AG04449 (cell line): ENCODE results near the gene PDSS2.

Experiments
- CTCF ChIA-PET: fragments of 350-600 bp; formaldehyde crosslinking; extraction: SDS; loops from one replicate; lab custom pipeline; 2021; ENCODE audit warnings: antibody characterized with exemption; lab: Yijun Ruan, JAX
- POLR2A ChIA-PET: fragments of 400-600, 350-600 bp; formaldehyde crosslinking; extraction: SDS; loops from one replicate; lab custom pipeline; 2020; ENCODE audit warnings: antibody characterized with exemption, inconsistent platforms; lab: Yijun Ruan, JAX
- DNase-seq: peaks from one replicate; pipeline ENCODE4 v3.0.0-alpha.2; 2010; ENCODE audit warnings: low read depth, low spot score
- H3K4me3 ChIP-seq: 2 replicates; pipeline ENCODE4 v1.5.1; 2011; ENCODE audit warnings: low read depth, mild to moderate bottlenecking, control low read depth, low read length
- TF ChIP-seq, protein P1 (sequence below): IDR thresholded peaks from one replicate; pipeline ENCODE4 v1.5.1; 2011; ENCODE audit warnings: mild to moderate bottlenecking, moderate library complexity, low read length, control low read depth, inconsistent platforms; ENCODE audit not compliant: insufficient read depth; ENCODE audit errors: missing control alignments

The PDSS2 gene

DNA sequence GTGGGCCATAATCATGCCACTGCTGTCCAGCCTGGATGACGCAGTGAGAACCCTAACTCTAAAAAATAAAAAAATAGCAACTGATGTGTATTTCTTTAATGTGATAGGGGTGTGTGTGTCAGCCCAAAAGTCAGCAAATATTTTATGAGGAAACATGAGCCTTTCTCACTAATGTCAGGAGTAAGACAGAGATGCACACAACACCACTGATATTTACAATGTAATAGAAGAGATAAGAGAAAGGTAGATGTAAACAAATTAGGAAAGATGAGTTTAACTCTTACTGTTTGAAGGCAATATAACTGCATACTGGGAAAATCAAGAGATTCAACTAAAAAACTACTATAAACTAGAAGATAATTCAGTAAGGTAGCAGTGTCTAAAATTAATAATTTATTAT, 244.0 kb downstream of the PDSS2 start:
- DNase-seq = no peak
- POLR2A ChIA-PET = no interaction called here
- no peak overlapping the region for H3K4me3 ChIP-seq
- TF ChIP-seq, protein P1, sequence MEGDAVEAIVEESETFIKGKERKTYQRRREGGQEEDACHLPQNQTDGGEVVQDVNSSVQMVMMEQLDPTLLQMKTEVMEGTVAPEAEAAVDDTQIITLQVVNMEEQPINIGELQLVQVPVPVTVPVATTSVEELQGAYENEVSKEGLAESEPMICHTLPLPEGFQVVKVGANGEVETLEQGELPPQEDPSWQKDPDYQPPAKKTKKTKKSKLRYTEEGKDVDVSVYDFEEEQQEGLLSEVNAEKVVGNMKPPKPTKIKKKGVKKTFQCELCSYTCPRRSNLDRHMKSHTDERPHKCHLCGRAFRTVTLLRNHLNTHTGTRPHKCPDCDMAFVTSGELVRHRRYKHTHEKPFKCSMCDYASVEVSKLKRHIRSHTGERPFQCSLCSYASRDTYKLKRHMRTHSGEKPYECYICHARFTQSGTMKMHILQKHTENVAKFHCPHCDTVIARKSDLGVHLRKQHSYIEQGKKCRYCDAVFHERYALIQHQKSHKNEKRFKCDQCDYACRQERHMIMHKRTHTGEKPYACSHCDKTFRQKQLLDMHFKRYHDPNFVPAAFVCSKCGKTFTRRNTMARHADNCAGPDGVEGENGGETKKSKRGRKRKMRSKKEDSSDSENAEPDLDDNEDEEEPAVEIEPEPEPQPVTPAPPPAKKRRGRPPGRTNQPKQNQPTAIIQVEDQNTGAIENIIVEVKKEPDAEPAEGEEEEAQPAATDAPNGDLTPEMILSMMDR = no peak
- CTCF ChIA-PET = no interaction called here

DNA sequence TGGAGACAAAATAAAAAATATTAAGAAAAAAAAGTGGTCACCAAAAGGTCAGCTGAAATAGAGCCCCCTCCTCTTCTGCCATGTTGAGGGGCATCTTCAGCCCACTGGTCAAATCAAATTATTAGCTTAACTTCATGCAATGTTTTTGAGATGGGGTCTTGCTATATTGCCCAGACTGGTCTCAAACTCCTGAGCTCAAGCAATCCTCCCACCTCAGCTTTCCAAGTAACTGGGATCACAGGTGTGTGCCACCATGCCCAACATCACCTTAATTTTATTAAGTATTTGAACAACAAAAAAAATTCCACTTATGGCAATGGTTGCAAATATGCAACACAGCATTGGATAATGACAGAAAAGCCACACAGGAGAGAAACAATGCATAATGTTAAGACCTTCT, 244.7 kb downstream of the PDSS2 start:
- H3K4me3 ChIP-seq = no peak overlapping the region
- no peak for DNase-seq
- ChIA-PET POLR2A (no interaction called here), CTCF (no interaction called here)
- TF ChIP-seq, protein P1 = no peak

DNA sequence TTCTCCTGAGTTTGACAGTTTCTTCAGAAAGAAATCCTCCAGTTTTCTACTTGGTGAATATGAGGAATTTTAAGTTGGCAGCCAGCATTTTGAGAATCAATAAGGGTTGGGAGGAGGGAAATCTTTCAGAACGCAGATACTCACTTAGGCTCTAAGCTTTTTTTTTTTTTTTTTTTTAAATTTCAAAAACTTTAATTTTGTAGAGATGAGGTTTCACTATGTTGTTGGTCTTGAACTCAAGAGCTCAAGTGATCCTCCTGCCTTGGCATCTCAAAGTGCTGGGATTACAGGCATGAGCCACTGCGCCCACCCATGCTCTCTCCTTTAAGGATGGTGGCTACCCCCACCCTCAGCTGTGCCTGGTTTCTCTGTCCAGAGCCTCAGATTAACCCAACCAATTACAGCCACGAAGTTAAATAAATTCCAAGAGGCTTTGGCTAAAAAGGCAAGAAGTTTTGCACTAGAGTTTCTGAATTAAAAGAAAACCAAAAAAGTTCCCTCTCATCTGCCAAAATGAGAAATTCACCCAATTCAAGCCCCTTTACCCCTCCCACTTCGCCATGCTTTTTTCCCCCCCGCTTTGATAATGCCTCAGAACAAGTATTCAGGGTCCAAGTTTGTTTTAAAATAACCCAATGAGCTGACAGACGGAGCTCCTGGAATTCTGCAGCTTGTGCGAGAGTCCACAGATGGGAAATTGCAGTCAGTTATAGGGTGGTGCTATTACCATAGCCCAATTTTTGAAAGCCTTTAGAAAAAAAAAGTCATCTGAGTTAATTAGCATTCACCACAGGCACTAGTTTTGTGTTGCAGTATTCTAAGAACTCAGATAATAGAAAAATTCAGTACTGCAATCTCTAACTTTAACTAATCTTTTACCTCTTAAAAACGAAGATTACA, 249.7 kb downstream of the PDSS2 start:
- ChIA-PET CTCF (interaction anchor here (0.6 to 1.2 kb wide), 2 partner anchors 250 to 329 kb away, joined by 3 read pairs; partner anchors contain the start of gene PDSS2), POLR2A (no interaction called here)
- DNase-seq = no peak
- no peak overlapping the region for H3K4me3 ChIP-seq
- TF ChIP-seq, protein P1 = no peak

DNA sequence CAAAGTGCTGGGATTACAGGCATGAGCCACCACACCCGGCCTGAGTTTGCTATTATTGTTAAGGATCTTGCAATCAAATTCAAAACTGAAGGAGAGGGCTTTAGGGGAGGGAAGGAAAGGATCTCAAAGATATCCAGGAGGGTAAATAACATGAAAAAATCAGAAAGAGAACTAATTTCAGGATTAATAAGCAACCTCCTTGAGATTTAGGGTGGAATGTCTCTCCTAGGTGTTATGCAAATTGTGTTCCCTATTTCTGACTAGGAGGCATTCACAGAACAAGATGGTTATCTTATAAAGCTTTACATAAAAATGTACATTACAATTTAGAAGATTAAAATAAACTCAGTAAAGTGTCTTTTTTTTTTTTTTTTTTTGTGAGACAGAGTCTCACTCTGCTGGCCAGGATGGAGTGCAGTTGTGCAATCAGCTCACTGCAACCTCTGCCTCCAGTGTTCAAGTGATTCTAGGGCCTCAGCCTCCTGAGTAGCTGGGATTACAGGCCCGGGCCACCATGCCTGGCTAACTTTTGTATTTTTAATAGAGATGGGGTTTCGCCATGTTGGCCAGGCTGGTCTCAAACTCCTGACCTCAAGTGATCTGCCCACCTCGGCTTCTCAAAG, 252.0 kb downstream of the PDSS2 start:
- ChIA-PET POLR2A (no interaction called here), CTCF (no interaction called here)
- H3K4me3 ChIP-seq = no peak overlapping the region
- TF ChIP-seq, protein P1 = no peak
- DNase-seq = no peak

DNA sequence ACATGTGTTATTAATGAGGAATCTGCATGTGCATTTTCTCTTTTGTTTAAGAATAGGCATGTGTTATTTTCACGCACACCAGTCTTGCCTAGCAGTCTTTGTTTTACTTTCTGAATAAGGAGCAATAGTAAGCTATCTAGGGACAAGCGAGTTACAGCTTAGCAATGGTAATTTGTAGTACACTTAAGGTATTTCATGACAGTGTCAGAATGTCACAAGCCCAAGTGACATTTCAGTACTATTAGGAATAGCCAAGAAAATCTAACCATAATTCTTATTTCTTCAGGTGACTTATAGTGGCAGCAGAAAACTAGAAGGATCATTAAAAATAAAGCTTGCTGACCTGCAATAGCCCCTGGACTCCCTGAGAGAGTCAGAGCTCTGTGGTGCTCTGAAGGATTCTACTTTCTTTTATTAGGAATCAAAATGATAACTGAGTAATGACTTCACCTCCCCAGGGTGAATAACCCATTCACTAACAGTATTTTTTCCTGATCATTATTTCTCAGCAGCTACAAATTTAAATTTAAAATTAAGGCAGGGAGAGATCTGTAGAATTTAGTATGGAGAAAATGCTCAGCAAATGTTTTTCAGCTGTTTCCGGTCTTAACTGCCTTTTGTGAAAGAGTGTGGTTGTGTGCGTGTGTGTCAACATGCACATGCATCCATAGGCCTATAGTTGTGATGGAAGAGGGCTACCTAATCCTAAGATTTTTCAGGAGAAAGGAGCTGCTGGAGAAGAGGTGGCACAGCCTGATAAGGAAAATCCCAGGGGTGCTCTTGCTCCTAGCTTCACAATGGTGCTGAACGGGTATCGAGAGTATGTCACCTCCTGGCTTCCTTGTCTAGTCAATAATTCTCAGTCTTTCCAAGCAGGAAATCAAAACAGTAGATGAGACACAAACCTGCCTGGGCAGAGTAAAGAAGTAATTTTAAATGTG, 254.0 kb downstream of the PDSS2 start:
- POLR2A ChIA-PET = no interaction called here

More for the DNA sequence above, 254.0 kb downstream of the PDSS2 start:
- H3K4me3 ChIP-seq = no peak overlapping the region
- no peak for DNase-seq
- TF ChIP-seq, protein P1 = no peak
- CTCF ChIA-PET = no interaction called here
